Spleen (tissue), 7 donors: ENCODE results near the gene NKD1.

Experiments used
- CTCF ChIP-seq, 11 experiments: fragments of 200-600 bp in 7 of 11; fragments of 450-650 bp in 4 of 11; sonication (generic) in 4 of 11; IDR thresholded peaks in 8 of 11; conservative IDR thresholded peaks in 3 of 11; 1 replicate in 7 of 11; 2 replicates in 4 of 11; pipeline versions ENCODE4 v1.4.0 to v1.8.0; 2016 to 2021; ENCODE audit warnings: antibody characterized with exemption in 11 of 11, inconsistent platforms in 4 of 11, mild to moderate bottlenecking in 1 of 11
- POLR2A ChIP-seq, 3 donors: fragments of 450-650 bp; IDR thresholded peaks; one replicate each; pipeline ENCODE4 v1.5.1; 2017; ENCODE audit warnings: antibody characterized with exemption in 3 of 3, mild to moderate bottlenecking in 1 of 3
- POLR2AphosphoS5 ChIP-seq, 3 donors: sonication (generic); formaldehyde crosslinking; IDR thresholded peaks; one replicate each; pipeline ENCODE4 v1.5.1; 2017; ENCODE audit warnings: antibody characterized with exemption in 3 of 3
- donor health status: DM: no; HTN: no; CAD: no; lungs with moderate emphysema.
- donor health status: DM: no; HTN: no; CAD: no.
- donor health status: DM: no; HTN: no; CAD: no.

- no peak for TF ChIP-seq CTCF (IDR thresholded peaks at IDR 0.05 in 8 of 11, conservative IDR thresholded peaks at IDR 0.05 in 3 of 11)
- no peak for TF ChIP-seq POLR2AphosphoS5 (IDR thresholded peaks at IDR 0.05)
- no peak for TF ChIP-seq POLR2A (IDR thresholded peaks at IDR 0.05)
These were observed 88.7 kb downstream of the NKD1 start for GRCh38 chr16:50636753-50637374.
